GM18502 (cell line): ENCODE data around the gene TMEM132C.

Source experiments
- ATAC-seq: cut with Tn5 transposase; IDR thresholded peaks from one replicate; pipeline ENCODE4 v1.9.1; 2021; ENCODE audit warnings: mild to moderate bottlenecking; ENCODE audit not compliant: unreplicated experiment, poor library complexity

Gene TMEM132C

GRCh38 chr12:128690641-128691040 lies 423.7 kb downstream of the TMEM132C start:
- ATAC-seq: no peak

GRCh38 chr12:128693115-128693514 lies 426.1 kb downstream of the TMEM132C start:
- no peak for ATAC-seq

- ATAC-seq: no peak
Measured at GRCh38 chr12:128693771-128694170, 426.8 kb downstream of the TMEM132C start.

- ATAC-seq: no peak
Measured at GRCh38 chr12:128694445-128694844, 427.5 kb downstream of the TMEM132C start.

GRCh38 chr12:128695697-128696096 lies 428.7 kb downstream of the TMEM132C start:
- no peak for ATAC-seq

GRCh38 chr12:128698301-128698972 lies 431.5 kb downstream of the TMEM132C start:
- ATAC-seq: no peak

- no peak for ATAC-seq
Measured at GRCh38 chr12:128699106-128699505, 432.1 kb downstream of the TMEM132C start.

GRCh38 chr12:128702371-128702770 lies 435.4 kb downstream of the TMEM132C start:
- ATAC-seq: no peak

GRCh38 chr12:128705140-128705539 lies 438.2 kb downstream of the TMEM132C start:
- ATAC-seq: no peak

GRCh38 chr12:128707488-128707887 lies 440.5 kb downstream of the TMEM132C start:
- no peak for ATAC-seq

- ATAC-seq: no peak
Measured at GRCh38 chr12:128708789-128709188, 441.8 kb downstream of the TMEM132C start.

GRCh38 chr12:128709660-128710059 lies 442.7 kb downstream of the TMEM132C start:
- no peak for ATAC-seq

- no peak for ATAC-seq
Measured at GRCh38 chr12:128711486-128711885, 444.5 kb downstream of the TMEM132C start.

- no peak for ATAC-seq
Measured at GRCh38 chr12:128712622-128713021, 445.7 kb downstream of the TMEM132C start.

- no peak for ATAC-seq
Measured at GRCh38 chr12:128715485-128715884, 448.5 kb downstream of the TMEM132C start.

- peak; percentile 50 for ATAC-seq
Measured at GRCh38 chr12:128724468-128725046, 457.6 kb downstream of the TMEM132C start.

GRCh38 chr12:128726886-128727285 lies 459.9 kb downstream of the TMEM132C start:
- ATAC-seq: no peak

GRCh38 chr12:128727461-128727860 lies 460.5 kb downstream of the TMEM132C start:
- no peak for ATAC-seq

- ATAC-seq: no peak
Measured at GRCh38 chr12:128727999-128728398, 461.0 kb downstream of the TMEM132C start.

GRCh38 chr12:128729628-128730121 lies 462.7 kb downstream of the TMEM132C start:
- no peak for ATAC-seq

GRCh38 chr12:128734371-128734770 lies 467.4 kb downstream of the TMEM132C start:
- no peak for ATAC-seq
